ENCODE results near the gene SCTR.

SCTR gene

GRCh38 chr2:119525614-119526013 lies 1.3 kb upstream of the SCTR start:
- Histone ChIP-seq H3K36me3 (ENCODE audit: control insufficient read depth, insufficient read depth, low read length) (no peaks in the 10 kb centered on the region), H3K9me3 (ENCODE audit: control insufficient read depth, insufficient read depth, low read length) (no peaks in the 10 kb centered on the region), H3K27ac (ENCODE audit: low read length) (no peak overlapping the region), H3K27me3 (ENCODE audit: control insufficient read depth, insufficient read depth, low read length) (peaks cover 27% of the 10 kb centered on the region), H3K4me3 (ENCODE audit: low read length) (no peak overlapping the region), H3K4me1 (ENCODE audit: control insufficient read depth, insufficient read depth, low read length) (peaks cover 3% of the 10 kb centered on the region; the same call in 1 of the 2 replicates)
- no peak for DNase-seq (ENCODE audit: low read depth, low spot score)
- no CpG with 5 or more reads among the region's 4 CpGs for WGBS (ENCODE audit: insufficient coverage, insufficient read length)

GRCh38 chr2:119523383-119523951 lies 816 bp downstream of the SCTR start:
- peaks cover 3% of the 10 kb centered on the region; the same call in 1 of the 2 replicates for H3K4me1 ChIP-seq (ENCODE audit: control insufficient read depth, insufficient read depth, low read length)
- no peaks in the 10 kb centered on the region for H3K36me3 ChIP-seq (ENCODE audit: control insufficient read depth, insufficient read depth, low read length)
- H3K4me3 ChIP-seq (ENCODE audit: low read length) = peak overlapping the region; percentile 37; the same call in 1 of the 2 replicates
- H3K27me3 ChIP-seq (ENCODE audit: control insufficient read depth, insufficient read depth, low read length) = peaks cover 27% of the 10 kb centered on the region
- H3K9me3 ChIP-seq (ENCODE audit: control insufficient read depth, insufficient read depth, low read length) = no peaks in the 10 kb centered on the region
- no CpG with 5 or more reads among the region's 21 CpGs for WGBS (ENCODE audit: insufficient coverage, insufficient read length)
- no peak for DNase-seq (ENCODE audit: low read depth, low spot score)
- no peak overlapping the region for H3K27ac ChIP-seq (ENCODE audit: low read length)

GRCh38 chr2:119522671-119523070 lies 1.6 kb downstream of the SCTR start:
- no peak for DNase-seq (ENCODE audit: low read depth, low spot score)
- no peak overlapping the region for H3K27ac ChIP-seq (ENCODE audit: low read length)
- no peak overlapping the region for H3K4me3 ChIP-seq (ENCODE audit: low read length)
- WGBS (ENCODE audit: insufficient coverage, insufficient read length) = no CpG with 5 or more reads among the region's 6 CpGs
- peaks cover 3% of the 10 kb centered on the region; the same call in 1 of the 2 replicates for H3K4me1 ChIP-seq (ENCODE audit: control insufficient read depth, insufficient read depth, low read length)
- H3K36me3 ChIP-seq (ENCODE audit: control insufficient read depth, insufficient read depth, low read length) = no peaks in the 10 kb centered on the region
- no peaks in the 10 kb centered on the region for H3K9me3 ChIP-seq (ENCODE audit: control insufficient read depth, insufficient read depth, low read length)
- H3K27me3 ChIP-seq (ENCODE audit: control insufficient read depth, insufficient read depth, low read length) = peaks cover 27% of the 10 kb centered on the region

GRCh38 chr2:119521433-119522050 lies 2.7 kb downstream of the SCTR start:
- Histone ChIP-seq H3K4me1 (ENCODE audit: control insufficient read depth, insufficient read depth, low read length) (no peaks in the 10 kb centered on the region), H3K9me3 (ENCODE audit: control insufficient read depth, insufficient read depth, low read length) (no peaks in the 10 kb centered on the region), H3K4me3 (ENCODE audit: low read length) (no peak overlapping the region), H3K27ac (ENCODE audit: low read length) (no peak overlapping the region), H3K36me3 (ENCODE audit: control insufficient read depth, insufficient read depth, low read length) (no peaks in the 10 kb centered on the region), H3K27me3 (ENCODE audit: control insufficient read depth, insufficient read depth, low read length) (peaks cover 27% of the 10 kb centered on the region)
- no peak for DNase-seq (ENCODE audit: low read depth, low spot score)
- no CpG with 5 or more reads among the region's 11 CpGs for WGBS (ENCODE audit: insufficient coverage, insufficient read length)

- H3K27me3 ChIP-seq (ENCODE audit: control insufficient read depth, insufficient read depth, low read length) = peaks cover 27% of the 10 kb centered on the region
- no peaks in the 10 kb centered on the region for H3K9me3 ChIP-seq (ENCODE audit: control insufficient read depth, insufficient read depth, low read length)
- no CpG with 5 or more reads among the region's 3 CpGs for WGBS (ENCODE audit: insufficient coverage, insufficient read length)
- DNase-seq (ENCODE audit: low read depth, low spot score) = no peak
- H3K4me1 ChIP-seq (ENCODE audit: control insufficient read depth, insufficient read depth, low read length) = no peaks in the 10 kb centered on the region
- H3K27ac ChIP-seq (ENCODE audit: low read length) = no peak overlapping the region
- no peaks in the 10 kb centered on the region for H3K36me3 ChIP-seq (ENCODE audit: control insufficient read depth, insufficient read depth, low read length)
- no peak overlapping the region for H3K4me3 ChIP-seq (ENCODE audit: low read length)
Observed at GRCh38 chr2:119520696-119521432, 3.4 kb downstream of the SCTR start.

- H3K4me1 ChIP-seq (ENCODE audit: control insufficient read depth, insufficient read depth, low read length) = no peaks in the 10 kb centered on the region
- H3K27me3 ChIP-seq (ENCODE audit: control insufficient read depth, insufficient read depth, low read length) = peaks cover 17% of the 10 kb centered on the region
- WGBS (ENCODE audit: insufficient coverage, insufficient read length) = no CpG with 5 or more reads among the region's 10 CpGs
- no peak overlapping the region for H3K27ac ChIP-seq (ENCODE audit: low read length)
- H3K4me3 ChIP-seq (ENCODE audit: low read length) = no peak overlapping the region
- no peak for DNase-seq (ENCODE audit: low read depth, low spot score)
- H3K9me3 ChIP-seq (ENCODE audit: control insufficient read depth, insufficient read depth, low read length) = no peaks in the 10 kb centered on the region
- H3K36me3 ChIP-seq (ENCODE audit: control insufficient read depth, insufficient read depth, low read length) = no peaks in the 10 kb centered on the region
Observed at GRCh38 chr2:119519057-119519408, 5.2 kb downstream of the SCTR start.

GRCh38 chr2:119518401-119519056 lies 5.8 kb downstream of the SCTR start:
- DNase-seq (ENCODE audit: low read depth, low spot score) = no peak
- Histone ChIP-seq H3K9me3 (ENCODE audit: control insufficient read depth, insufficient read depth, low read length) (no peaks in the 10 kb centered on the region), H3K36me3 (ENCODE audit: control insufficient read depth, insufficient read depth, low read length) (no peaks in the 10 kb centered on the region), H3K4me1 (ENCODE audit: control insufficient read depth, insufficient read depth, low read length) (no peaks in the 10 kb centered on the region), H3K27me3 (ENCODE audit: control insufficient read depth, insufficient read depth, low read length) (peaks cover 13% of the 10 kb centered on the region), H3K4me3 (ENCODE audit: low read length) (no peak overlapping the region), H3K27ac (ENCODE audit: low read length) (no peak overlapping the region)
- WGBS (ENCODE audit: insufficient coverage, insufficient read length) = no CpG with 5 or more reads among the region's 10 CpGs

- H3K4me3 ChIP-seq (ENCODE audit: low read length) = no peak overlapping the region
- H3K27me3 ChIP-seq (ENCODE audit: control insufficient read depth, insufficient read depth, low read length) = peaks cover 3% of the 10 kb centered on the region; the same call in 1 of the 2 replicates
- H3K4me1 ChIP-seq (ENCODE audit: control insufficient read depth, insufficient read depth, low read length) = no peaks in the 10 kb centered on the region
- no peak for DNase-seq (ENCODE audit: low read depth, low spot score)
- H3K36me3 ChIP-seq (ENCODE audit: control insufficient read depth, insufficient read depth, low read length) = no peaks in the 10 kb centered on the region
- no peaks in the 10 kb centered on the region for H3K9me3 ChIP-seq (ENCODE audit: control insufficient read depth, insufficient read depth, low read length)
- H3K27ac ChIP-seq (ENCODE audit: low read length) = no peak overlapping the region
- WGBS (ENCODE audit: insufficient coverage, insufficient read length) = no CpG with 5 or more reads among the region's 7 CpGs
Observed at GRCh38 chr2:119517433-119517832, 6.8 kb downstream of the SCTR start.

GRCh38 chr2:119516121-119516520 lies 8.2 kb downstream of the SCTR start:
- Histone ChIP-seq H3K4me3 (ENCODE audit: low read length) (no peak overlapping the region), H3K27ac (ENCODE audit: low read length) (no peak overlapping the region), H3K27me3 (ENCODE audit: control insufficient read depth, insufficient read depth, low read length) (no peaks in the 10 kb centered on the region; the same call in 1 of the 2 replicates), H3K4me1 (ENCODE audit: control insufficient read depth, insufficient read depth, low read length) (no peaks in the 10 kb centered on the region), H3K36me3 (ENCODE audit: control insufficient read depth, insufficient read depth, low read length) (no peaks in the 10 kb centered on the region), H3K9me3 (ENCODE audit: control insufficient read depth, insufficient read depth, low read length) (no peaks in the 10 kb centered on the region)
- DNase-seq (ENCODE audit: low read depth, low spot score) = no peak
- WGBS (ENCODE audit: insufficient coverage, insufficient read length) = no CpG with 5 or more reads among the region's 2 CpGs

GRCh38 chr2:119513832-119514231 lies 10.5 kb downstream of the SCTR start:
- WGBS (ENCODE audit: insufficient coverage, insufficient read length) = no CpG with 5 or more reads among the region's 1 CpG
- Histone ChIP-seq H3K27me3 (ENCODE audit: control insufficient read depth, insufficient read depth, low read length) (no peaks in the 10 kb centered on the region), H3K9me3 (ENCODE audit: control insufficient read depth, insufficient read depth, low read length) (no peaks in the 10 kb centered on the region), H3K27ac (ENCODE audit: low read length) (no peak overlapping the region), H3K4me1 (ENCODE audit: control insufficient read depth, insufficient read depth, low read length) (no peaks in the 10 kb centered on the region), H3K36me3 (ENCODE audit: control insufficient read depth, insufficient read depth, low read length) (no peaks in the 10 kb centered on the region), H3K4me3 (ENCODE audit: low read length) (no peak overlapping the region)
- DNase-seq (ENCODE audit: low read depth, low spot score) = no peak
